K562 (cell line): ENCODE data around the gene CCDC71L. TPM values are rescaled to one million over a fixed set of nuclear protein-coding genes. Genes with fewer than 3 reads are reported as not detected.

Source experiments
- ADNP ChIP-seq: fragments of 200-800 bp; sonication (Bioruptor generic); IDR thresholded peaks from 2 replicates; pipeline ENCODE4 v1.6.1; 2016; ENCODE audit warnings: missing genetic modification characterization, missing compliant biosample characterization
- GATAD2A ChIP-seq: fragments of 450-650 bp; IDR thresholded peaks from 2 replicates; pipeline ENCODE4 v1.6.1; 2017
- RBM14 ChIP-seq: fragments of 200-400 bp; formaldehyde crosslinking; IDR thresholded peaks from 2 replicates; pipeline ENCODE4 v1.6.1; 2018; ENCODE audit warnings: low read depth, mild to moderate bottlenecking, low read length, moderate library complexity, borderline replicate concordance; ENCODE audit not compliant: insufficient read depth
- TEAD2 ChIP-seq: fragments of 450-650 bp; IDR thresholded peaks from 2 replicates; pipeline ENCODE4 v1.6.1; 2016; ENCODE audit warnings: missing genetic modification characterization, control low read depth, missing compliant biosample characterization
- polyA plus RNA-seq, 8 experiments: library from polyadenylated mRNA; depleted of rRNA in 4 of 8; stranded (reverse) in 5 of 8; unstranded in 3 of 8; fragments of >200 nt; fragmentation: Nextera tagmentation in 2 of 8; fragmentation: Illumina TruSeq in 1 of 8; extraction: Ambion mirVana in 2 of 8; extraction: Trizol in 1 of 8; gene quantifications; 2 replicates each; pipeline versions ENCODE4 v1.2.1 to v1.2.3, GENCODE V29; 2011 to 2014; ENCODE audit warnings: inconsistent platforms in 1 of 8, missing spikeins in 1 of 8
- total RNA-seq, 7 experiments: library from RNA; depleted of rRNA in 6 of 7; stranded (reverse); fragments of >200 nt in 6 of 7; fragmentation: Illumina TruSeq in 2 of 7; extraction: Trizol in 2 of 7; gene quantifications; 2 replicates each; pipeline versions ENCODE4 v1.2.1 to v1.2.3, GENCODE V29; 2011 to 2021; ENCODE audit warnings: low replicate concordance in 1 of 7
- TF ChIP-seq, protein P1 (sequence below), 2 experiments: fragments of 450-650 bp; formaldehyde crosslinking in 1 of 2; IDR thresholded peaks; 2 replicates each; pipeline versions ENCODE4 v1.4.0 to v1.6.1; 2014 to 2020; ENCODE audit warnings: mild to moderate bottlenecking in 2 of 2, borderline replicate concordance in 1 of 2, low read depth in 1 of 2

Gene CCDC71L
- total and polyA plus RNA-seq, 9 of the 15 experiments (the other 6 are each of a cell fraction or from before 2014, with no cell fraction given): 5.7 to 108 (median 25.4) TPM

- TF ChIP-seq, protein P1, sequence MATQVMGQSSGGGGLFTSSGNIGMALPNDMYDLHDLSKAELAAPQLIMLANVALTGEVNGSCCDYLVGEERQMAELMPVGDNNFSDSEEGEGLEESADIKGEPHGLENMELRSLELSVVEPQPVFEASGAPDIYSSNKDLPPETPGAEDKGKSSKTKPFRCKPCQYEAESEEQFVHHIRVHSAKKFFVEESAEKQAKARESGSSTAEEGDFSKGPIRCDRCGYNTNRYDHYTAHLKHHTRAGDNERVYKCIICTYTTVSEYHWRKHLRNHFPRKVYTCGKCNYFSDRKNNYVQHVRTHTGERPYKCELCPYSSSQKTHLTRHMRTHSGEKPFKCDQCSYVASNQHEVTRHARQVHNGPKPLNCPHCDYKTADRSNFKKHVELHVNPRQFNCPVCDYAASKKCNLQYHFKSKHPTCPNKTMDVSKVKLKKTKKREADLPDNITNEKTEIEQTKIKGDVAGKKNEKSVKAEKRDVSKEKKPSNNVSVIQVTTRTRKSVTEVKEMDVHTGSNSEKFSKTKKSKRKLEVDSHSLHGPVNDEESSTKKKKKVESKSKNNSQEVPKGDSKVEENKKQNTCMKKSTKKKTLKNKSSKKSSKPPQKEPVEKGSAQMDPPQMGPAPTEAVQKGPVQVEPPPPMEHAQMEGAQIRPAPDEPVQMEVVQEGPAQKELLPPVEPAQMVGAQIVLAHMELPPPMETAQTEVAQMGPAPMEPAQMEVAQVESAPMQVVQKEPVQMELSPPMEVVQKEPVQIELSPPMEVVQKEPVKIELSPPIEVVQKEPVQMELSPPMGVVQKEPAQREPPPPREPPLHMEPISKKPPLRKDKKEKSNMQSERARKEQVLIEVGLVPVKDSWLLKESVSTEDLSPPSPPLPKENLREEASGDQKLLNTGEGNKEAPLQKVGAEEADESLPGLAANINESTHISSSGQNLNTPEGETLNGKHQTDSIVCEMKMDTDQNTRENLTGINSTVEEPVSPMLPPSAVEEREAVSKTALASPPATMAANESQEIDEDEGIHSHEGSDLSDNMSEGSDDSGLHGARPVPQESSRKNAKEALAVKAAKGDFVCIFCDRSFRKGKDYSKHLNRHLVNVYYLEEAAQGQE (IDR thresholded peaks at IDR 0.05; ENCODE audit: borderline replicate concordance): no peak
- TF ChIP-seq, protein P1 (CRISPR knock-in tag; IDR thresholded peaks at IDR 0.05; ENCODE audit: low read depth): no peak
- TF ChIP-seq ADNP (tag) (no peak), TEAD2 (tag) (no peak), RBM14 (no peak), GATAD2A (no peak)
These were observed 20.4 kb downstream of the CCDC71L start (continued) for GRCh38 chr7:106640368-106641141.
